Right lobe of liver (tissue), 4 donors: ENCODE results near the gene FAM3A.

ENCODE experiments used
- POLR2A ChIP-seq: fragments of 450-650 bp; IDR thresholded peaks from one replicate; pipeline ENCODE4 v1.6.1; 2017; ENCODE audit warnings: antibody characterized with exemption, mild to moderate bottlenecking
- TF ChIP-seq, protein P1 (sequence below), 4 donors: fragments of 200-600 bp in 3 of 4; fragments of 450-650 bp in 1 of 4; IDR thresholded peaks; one replicate each; pipeline versions ENCODE4 v1.5.1 to v1.8.0; 2016 to 2022; ENCODE audit warnings: antibody characterized with exemption in 4 of 4, mild to moderate bottlenecking in 2 of 4
- donor health status: DM: no; HTN: no; CAD: no.
- donor health status: DM: no; HTN: no; CAD: no.
- donor health status: DM: no; HTN: yes; CAD: no.

DNA sequence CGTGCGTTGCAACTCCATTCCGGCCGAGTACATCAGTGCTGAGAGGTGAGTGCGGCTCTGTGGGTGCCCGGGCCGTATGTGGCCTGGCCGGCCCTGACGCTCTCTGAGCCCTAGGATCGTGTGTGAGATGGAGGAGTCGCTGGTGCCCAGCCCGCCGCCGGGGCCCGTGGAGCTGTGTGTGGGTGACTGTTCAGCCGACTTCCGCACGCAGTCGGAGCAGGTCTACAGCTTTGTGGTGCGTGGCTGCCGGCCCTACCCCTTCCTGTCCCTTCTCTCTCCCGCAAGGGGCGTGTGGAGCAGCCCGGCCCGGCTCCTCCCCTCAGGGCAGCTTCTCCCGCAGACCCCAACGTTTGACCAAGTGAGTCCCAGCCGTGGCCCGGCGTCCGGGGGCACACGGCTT lies 50.0 kb downstream of the FAM3A start:
- TF ChIP-seq, protein P1, sequence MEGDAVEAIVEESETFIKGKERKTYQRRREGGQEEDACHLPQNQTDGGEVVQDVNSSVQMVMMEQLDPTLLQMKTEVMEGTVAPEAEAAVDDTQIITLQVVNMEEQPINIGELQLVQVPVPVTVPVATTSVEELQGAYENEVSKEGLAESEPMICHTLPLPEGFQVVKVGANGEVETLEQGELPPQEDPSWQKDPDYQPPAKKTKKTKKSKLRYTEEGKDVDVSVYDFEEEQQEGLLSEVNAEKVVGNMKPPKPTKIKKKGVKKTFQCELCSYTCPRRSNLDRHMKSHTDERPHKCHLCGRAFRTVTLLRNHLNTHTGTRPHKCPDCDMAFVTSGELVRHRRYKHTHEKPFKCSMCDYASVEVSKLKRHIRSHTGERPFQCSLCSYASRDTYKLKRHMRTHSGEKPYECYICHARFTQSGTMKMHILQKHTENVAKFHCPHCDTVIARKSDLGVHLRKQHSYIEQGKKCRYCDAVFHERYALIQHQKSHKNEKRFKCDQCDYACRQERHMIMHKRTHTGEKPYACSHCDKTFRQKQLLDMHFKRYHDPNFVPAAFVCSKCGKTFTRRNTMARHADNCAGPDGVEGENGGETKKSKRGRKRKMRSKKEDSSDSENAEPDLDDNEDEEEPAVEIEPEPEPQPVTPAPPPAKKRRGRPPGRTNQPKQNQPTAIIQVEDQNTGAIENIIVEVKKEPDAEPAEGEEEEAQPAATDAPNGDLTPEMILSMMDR (IDR thresholded peaks at IDR 0.05) = no peak
- TF ChIP-seq POLR2A = no peak
